Activated CD4-positive, alpha-beta T cell treated with anti-CD3 and anti-CD28 coated beads, Interleukin-2, amount 50 U/mL, for 48 hours (primary cell): ENCODE results near the gene PIK3C2B.
"Not testable (repeated sequence)": the region's sequence is repeated elsewhere in the genome, so short reads cannot be mapped to it uniquely, and the experiment has no call there.

ENCODE experiments used
- DNase-seq, 2 experiments: peaks; one replicate each; pipeline ENCODE4 v3.0.0-alpha.2; 2020

Gene PIK3C2B

GRCh38 chr1:204494281-204495077 lies at the start of gene PIK3C2B:
TSS of gene PIK3C2B (minus strand) at chr1:204494805. CDS start at chr1:204469802, 25,003 bp downstream.
- peak; percentile 76 to 82 for DNase-seq

GRCh38 chr1:204544321-204544720 lies 49.7 kb upstream of the PIK3C2B start:
- DNase-seq: no peak

- no peak for DNase-seq
These were observed 47.0 kb upstream of the PIK3C2B start for GRCh38 chr1:204541626-204542025.

DNA sequence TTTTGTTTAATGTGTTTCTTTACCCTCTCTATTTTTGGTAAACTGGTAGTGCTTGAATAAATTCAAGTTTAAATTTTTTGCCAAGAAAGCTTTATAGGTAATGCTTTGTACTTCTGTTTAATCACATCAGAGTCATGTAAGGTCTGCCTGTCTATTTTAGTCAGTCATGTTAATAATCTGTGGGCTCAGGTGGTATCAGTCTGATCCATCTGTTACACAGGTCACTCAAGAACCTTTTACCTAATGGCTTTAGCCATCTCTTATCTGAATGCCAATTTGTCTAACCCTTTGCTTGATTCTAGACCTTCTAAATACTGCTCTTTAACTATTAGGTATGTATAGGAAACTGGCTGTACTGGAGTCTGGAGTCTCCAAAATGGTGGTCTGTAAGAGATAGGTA lies 38.2 kb upstream of the PIK3C2B start:
- no peak for DNase-seq

DNA sequence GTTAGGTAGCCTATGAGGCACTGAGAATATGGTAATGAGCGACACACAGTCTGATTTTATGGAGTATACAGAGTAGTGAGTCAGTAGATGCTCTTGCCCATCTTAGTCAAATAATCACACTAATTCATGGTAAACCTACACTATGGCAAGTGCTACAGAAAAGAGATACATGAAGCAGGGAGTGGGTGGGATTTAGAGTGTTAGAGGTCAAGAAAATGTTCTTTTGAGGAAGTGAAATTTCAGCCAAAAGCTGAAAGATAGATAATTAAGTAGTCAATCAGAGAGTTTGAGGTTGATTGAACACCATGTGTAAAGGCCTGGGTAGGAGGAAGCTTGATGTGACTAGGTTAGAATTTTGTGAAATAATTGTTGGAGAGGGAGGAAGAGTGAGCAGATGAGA lies 36.3 kb upstream of the PIK3C2B start:
- no peak for DNase-seq

DNA sequence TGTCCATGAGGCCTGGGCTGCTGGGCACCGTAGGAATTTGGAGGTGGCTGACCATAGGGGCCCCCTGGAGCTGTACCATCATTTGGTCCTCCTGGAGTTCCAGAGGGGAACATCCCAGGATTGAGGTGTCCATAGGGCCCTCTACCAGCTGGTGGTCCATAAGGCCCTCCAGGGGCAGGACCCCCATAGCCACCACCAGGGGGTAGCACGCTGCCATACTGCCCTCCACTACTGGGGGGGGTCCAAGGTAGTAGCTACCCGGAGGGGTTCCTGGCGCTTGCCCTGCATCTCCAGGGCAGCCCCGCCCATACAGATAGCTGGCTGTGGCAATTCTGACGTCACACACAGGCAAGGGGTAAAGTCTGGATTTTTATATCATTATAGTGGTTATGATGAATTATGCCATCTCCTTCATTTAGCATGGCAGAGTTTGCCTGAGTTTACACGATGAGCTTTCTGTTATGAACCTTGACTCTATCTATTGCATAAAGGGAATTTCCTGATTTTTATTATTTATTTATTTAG lies 34.8 kb upstream of the PIK3C2B start:
- DNase-seq: no peak

- DNase-seq: no peak
These were observed 34.1 kb upstream of the PIK3C2B start for GRCh38 chr1:204528677-204529076.

- DNase-seq: no peak
These were observed 33.6 kb upstream of the PIK3C2B start for GRCh38 chr1:204528241-204528640.

DNA sequence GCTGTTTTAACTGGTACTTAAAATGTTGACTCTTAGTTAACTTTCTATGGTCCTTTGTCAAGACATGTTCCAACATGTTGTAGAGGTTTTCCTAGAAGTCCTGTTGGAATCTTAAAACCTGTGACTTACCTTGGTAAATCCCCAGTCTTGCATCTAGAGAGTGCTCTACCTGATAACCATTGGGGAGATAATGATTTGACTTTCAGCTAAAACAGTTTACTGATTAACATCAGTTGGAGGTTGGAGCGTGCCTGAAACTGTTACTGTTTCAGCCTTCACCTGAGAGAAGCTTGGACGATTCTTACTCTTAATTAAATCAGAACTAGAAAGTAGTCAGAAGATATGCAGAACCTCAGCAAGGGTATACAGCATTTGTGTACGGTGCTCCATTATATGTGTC lies 30.4 kb upstream of the PIK3C2B start:
- DNase-seq: no peak

DNA sequence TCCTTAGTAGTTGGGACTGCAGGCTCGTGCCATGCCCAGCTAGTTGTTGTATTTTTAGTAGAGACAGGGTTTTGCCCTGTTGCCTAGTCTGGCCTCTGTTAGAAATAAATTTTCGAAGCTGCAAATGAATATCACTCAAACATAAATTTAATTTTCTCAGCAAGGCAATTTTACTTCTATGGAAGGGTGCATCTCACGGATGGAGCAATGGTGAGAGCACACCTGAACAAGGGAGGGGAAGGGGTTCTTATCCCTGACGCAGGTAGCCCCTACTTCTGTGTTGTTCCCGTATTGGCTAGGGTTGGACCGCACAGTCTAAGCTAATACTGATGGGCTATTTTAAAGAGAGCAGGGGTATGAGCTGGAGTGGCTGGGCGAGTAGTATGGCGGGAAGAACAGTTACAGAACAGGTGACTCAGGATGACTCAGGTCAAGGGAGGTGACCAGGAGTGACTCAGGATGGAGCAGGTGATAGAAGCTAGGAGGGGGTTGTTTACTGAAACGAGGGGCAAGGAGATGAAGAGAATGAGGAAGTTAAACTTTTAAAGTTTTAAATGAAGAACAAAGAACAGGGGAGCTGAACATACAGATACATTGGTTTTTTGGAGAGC lies 29.1 kb upstream of the PIK3C2B start:
- no peak for DNase-seq

DNA sequence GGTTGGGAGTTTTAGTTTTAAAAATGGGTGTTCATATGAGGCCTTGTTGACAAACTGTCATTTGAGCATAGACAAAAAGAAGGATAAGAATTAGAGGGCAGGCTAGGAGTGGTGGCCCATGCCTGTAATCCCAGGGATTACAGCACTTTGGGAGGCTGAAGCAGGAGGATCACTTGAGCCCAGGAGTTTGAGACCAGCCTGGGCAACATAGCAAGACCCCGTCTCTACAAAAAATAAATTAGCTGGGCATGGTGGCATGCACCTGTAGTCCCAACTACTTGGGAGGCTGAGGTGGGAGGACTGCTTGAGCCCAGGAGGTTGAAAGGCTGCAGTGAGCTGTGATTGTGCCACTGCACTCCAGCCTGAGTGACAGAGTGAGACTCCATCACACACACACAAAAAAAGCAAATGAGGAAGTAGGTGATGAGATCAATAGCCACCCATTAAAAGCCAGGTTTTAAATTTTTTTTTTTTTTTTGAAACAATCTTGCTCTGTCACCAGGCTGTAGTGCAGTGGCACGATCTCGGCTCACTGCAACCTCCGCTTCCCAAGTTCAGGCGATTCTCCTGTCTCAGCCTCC lies 27.4 kb upstream of the PIK3C2B start:
- DNase-seq: not testable (repeated sequence)

DNA sequence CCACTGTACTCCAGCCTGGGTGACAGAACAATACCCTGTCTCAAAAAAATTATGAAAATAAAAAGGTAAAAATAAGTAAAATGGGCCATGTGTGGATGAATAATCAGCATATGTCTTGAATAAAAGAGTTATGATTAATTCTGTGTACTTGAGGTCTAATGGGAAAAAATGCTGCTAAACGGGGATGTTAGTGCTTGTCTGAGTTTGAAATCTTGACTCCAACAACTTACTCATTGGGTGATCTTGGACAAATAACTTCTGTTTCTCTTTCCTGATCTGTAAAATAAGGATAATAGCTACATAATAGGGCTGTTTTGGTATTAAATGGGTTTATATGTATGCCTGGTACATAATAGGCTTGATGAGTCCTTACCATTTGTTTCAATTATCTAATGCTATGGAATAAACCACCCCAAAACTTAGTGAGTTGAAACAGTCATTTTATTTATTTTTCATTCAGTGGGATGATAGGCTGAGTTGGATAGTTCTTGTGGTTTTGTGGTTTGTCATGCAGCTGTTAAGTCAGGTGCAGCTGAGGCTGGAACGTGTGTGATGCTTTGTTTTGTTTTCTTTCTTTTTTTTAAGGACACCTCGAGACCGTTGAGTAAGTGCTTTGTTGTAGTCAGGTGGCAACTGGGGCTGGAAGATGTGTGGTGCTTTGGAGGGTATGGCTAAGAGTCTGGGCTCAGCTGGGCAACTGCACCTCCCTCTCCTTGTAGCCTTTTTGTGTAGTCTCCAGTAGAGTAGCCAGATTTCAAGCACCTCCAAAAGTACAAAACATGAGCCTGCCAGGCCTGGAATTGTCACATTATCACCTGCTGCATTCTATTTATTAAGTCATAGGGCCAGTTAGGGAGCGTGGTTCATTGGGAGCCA lies 26.5 kb upstream of the PIK3C2B start:
- peak; percentile 29 to 43 for DNase-seq

GRCh38 chr1:204517382-204517781 lies 22.8 kb upstream of the PIK3C2B start:
- peak; percentile 36 to 55 for DNase-seq

- DNase-seq: peak; percentile 93 to 95
These were observed 21.7 kb upstream of the PIK3C2B start, which contains the start of gene MDM4 for GRCh38 chr1:204516180-204516879. TSS of gene MDM4 (plus strand) at chr1:204516406. CDS start at chr1:204525519, 9,113 bp downstream.

DNA sequence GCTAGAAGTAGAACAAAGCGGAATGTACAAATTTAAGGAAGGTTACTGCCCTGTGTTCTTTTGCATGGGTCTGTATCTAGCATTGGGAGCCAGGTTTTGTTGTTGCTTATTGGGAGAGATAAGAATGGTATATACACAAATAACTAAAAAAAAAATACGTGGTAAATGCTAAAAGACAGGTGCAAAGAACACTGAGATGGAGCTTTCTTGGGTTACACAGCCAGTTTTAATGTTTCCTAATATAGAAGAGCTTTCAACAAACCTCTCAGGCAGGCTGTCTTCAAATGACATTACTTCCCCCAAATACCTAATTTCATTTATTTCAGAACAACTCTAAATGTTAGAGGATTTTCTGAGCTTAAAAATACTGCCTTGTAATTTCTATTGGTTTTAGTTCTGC lies 20.2 kb upstream of the PIK3C2B start:
- DNase-seq: no peak

DNA sequence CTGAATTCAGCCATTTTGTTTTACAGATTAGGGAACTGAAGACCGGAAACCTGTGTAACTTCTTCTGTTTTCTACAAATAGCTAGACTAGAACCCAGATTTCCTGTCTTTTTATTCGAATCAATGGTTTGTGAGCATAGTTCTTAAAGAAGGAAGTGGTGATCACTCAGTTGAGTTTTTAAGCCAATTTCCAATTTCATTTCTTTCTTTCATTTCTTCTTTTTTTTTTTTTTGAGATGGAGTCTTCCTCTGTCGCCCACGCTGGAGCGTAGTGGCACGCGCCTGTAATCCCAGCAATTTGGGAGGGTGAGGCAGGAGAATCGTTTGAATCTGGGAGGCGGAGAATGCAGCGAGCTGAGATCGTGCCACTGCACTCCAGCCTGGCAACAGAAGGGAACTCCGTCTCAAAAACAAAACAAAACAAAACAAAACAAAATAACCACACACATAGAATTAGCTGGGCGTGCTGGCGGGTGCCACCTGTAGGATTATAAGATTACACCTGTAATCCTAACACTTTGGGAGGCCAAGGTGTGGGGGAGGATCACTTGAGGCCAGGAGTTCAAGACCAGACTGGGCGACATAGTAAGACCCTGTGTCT lies 18.6 kb upstream of the PIK3C2B start:
- peak; percentile 33 to 46 for DNase-seq

DNA sequence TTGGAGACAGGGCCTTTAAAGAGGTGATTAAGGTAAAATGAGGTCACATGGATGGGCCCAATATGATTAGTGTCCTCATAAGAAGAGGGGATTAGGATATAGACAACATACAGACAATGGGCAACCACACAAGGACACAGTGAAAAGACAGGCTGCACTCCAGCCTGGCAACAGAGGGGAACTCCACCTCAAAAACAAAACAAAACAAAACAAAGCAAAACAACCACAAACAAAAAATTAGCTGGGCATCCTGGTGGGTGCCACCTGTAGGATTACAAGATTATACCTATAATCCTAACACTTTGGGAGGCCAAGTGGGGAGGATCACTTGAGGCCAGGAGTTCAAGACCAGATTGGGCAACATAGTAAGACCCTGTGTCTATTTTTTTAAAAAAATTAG lies 16.8 kb upstream of the PIK3C2B start:
- DNase-seq: no peak

- no peak for DNase-seq
These were observed 14.6 kb upstream of the PIK3C2B start for GRCh38 chr1:204509186-204509635.

- DNase-seq: peak; percentile 31 to 40
These were observed 12.9 kb upstream of the PIK3C2B start for GRCh38 chr1:204507317-204508105.

- peak; percentile 88 to 91 for DNase-seq
These were observed 12.3 kb upstream of the PIK3C2B start for GRCh38 chr1:204506969-204507316.
